ENCODE measurements around the gene MAP7.

MAP7 gene

DNA sequence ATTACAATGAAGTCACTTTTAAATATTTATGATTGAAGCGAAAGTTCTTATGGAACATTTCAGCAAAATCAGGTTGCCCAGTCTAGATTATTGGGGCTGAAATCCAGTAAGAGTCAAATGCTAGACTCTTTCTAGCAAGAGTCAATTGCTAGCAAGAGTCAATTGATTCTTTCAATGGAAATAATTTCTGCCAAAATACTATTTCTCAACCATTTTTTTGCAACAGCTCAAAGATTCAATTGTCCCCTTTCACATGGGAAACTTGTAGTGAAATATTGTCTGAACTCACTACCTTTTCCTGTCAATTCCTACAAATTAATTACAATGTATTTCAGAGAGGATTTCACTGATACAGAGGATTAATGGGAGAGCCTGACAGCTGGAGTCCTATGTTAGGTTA, 78.3 kb downstream of the MAP7 start:
- no peak for DNase-seq (ENCODE audit: low spot score)
- TF ChIP-seq, protein P1, sequence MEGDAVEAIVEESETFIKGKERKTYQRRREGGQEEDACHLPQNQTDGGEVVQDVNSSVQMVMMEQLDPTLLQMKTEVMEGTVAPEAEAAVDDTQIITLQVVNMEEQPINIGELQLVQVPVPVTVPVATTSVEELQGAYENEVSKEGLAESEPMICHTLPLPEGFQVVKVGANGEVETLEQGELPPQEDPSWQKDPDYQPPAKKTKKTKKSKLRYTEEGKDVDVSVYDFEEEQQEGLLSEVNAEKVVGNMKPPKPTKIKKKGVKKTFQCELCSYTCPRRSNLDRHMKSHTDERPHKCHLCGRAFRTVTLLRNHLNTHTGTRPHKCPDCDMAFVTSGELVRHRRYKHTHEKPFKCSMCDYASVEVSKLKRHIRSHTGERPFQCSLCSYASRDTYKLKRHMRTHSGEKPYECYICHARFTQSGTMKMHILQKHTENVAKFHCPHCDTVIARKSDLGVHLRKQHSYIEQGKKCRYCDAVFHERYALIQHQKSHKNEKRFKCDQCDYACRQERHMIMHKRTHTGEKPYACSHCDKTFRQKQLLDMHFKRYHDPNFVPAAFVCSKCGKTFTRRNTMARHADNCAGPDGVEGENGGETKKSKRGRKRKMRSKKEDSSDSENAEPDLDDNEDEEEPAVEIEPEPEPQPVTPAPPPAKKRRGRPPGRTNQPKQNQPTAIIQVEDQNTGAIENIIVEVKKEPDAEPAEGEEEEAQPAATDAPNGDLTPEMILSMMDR (IDR thresholded peaks at IDR 0.05), result no peak
- Histone ChIP-seq H3K4me3 (no peak overlapping the region), H3K27ac (no peak overlapping the region)

DNA sequence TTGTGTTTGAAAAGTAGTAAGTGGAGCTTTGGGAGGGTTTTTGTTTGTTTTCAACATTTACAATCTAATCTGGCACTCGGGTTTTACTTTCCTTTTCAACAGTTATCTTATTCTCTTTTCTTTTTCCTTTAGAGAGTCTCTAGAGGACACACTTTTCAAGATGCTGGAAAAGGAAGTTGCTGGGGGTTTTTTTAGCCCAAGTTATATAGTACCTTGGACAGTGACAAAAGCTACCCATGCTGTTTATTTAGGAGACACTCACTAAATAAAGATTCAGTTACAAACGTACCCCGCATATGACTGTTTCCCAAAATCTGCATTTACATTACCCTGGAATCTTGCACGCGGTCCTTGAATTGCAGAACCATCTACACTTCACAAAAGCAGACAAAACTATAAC, 78.8 kb downstream of the MAP7 start:
- Histone ChIP-seq H3K4me3 (no peak overlapping the region), H3K27ac (no peak overlapping the region)
- no peak for DNase-seq (ENCODE audit: low spot score)
- TF ChIP-seq, protein P1 (IDR thresholded peaks at IDR 0.05), result no peak

DNA sequence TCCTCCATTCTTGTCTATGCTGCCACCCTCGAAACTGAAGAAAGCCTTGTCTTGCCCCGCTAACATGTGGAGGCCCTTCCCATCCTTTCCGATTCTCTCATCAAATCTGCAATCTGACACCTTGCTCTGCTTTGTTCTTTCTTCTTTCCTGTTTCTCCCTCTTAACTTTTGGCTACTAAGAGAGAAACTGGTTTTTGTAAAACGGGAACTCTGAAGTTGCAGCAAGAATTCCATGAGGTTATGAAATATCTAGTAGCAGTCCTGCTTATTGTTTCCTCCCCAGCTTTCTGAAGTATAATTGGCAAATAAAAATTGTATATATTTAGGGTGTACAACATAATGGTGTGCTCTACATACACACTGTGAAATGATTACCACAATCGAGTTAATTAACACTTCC, 80.2 kb downstream of the MAP7 start:
- no peak overlapping the region for H3K4me3 ChIP-seq
- TF ChIP-seq, protein P1 (IDR thresholded peaks at IDR 0.05), result no peak
- DNase-seq (ENCODE audit: low spot score), result no peak
- no peak overlapping the region for H3K27ac ChIP-seq

DNA sequence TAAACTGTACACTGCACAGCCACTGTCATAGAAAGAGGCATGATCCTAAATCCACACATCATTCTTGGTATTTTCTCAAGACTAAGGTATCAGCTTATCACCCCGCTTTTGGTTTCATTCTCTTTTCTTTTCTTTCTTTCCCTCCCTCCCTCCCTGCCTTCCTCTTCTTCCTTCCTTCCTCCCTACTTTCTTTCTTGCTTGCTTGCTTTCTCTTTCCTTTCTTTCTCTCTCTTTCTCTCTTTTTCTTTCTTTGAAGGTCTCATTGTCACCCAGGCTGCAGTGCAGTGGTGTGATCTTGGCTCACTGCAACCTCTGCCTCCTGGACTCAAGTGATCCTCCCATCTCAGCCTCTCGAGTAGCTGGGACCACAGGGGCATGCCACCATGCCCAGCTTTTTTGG, 81.1 kb downstream of the MAP7 start:
- TF ChIP-seq, protein P1 (IDR thresholded peaks at IDR 0.05), result no peak
- H3K4me3 ChIP-seq, result no peak overlapping the region
- DNase-seq (ENCODE audit: low spot score), result no peak
- H3K27ac ChIP-seq, result no peak overlapping the region

DNA sequence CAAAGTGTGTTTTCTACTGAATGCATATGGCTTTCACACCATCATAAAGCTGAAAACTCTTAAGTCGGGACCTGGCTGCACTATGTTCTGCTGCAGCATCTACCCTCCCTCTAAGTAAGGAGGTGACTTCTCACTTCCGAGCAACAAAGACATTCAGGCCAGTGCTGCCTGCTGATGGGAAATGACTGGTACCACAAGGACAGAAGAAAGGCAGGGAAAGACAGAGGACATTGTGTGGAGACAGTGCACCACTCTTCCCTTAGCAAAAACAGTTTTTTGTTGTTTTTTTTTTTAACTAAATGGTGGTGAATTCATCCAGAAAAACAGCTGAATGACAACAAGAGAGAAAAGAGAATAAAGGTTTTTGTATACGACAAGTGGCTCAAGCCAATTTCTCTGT, 81.5 kb downstream of the MAP7 start:
- no peak for DNase-seq (ENCODE audit: low spot score)
- H3K4me3 ChIP-seq, result no peak overlapping the region
- no peak overlapping the region for H3K27ac ChIP-seq
- TF ChIP-seq, protein P1 (IDR thresholded peaks at IDR 0.05), result no peak

DNA sequence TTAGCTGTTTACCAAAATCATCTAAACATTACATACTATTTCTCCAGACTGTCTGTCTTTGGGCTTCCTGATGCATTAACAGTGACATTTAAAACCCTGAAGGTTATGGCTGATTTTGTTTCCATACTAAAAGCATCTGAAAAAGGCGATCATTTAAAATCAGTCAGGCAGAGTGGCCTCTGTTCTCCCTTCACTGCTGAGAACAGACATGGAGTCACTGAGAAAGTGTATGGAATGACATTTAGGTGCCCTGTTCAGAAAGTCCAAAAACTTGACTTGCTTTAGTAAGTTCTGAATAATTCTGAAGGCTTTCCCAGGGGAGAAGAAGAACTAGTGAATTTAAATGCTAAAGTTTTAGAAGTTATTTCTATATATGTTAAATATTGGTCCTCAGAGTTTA, 83.0 kb downstream of the MAP7 start:
- no peak for DNase-seq (ENCODE audit: low spot score)
- no peak overlapping the region for H3K27ac ChIP-seq
- no peak overlapping the region for H3K4me3 ChIP-seq
- TF ChIP-seq, protein P1 (IDR thresholded peaks at IDR 0.05), result no peak

DNA sequence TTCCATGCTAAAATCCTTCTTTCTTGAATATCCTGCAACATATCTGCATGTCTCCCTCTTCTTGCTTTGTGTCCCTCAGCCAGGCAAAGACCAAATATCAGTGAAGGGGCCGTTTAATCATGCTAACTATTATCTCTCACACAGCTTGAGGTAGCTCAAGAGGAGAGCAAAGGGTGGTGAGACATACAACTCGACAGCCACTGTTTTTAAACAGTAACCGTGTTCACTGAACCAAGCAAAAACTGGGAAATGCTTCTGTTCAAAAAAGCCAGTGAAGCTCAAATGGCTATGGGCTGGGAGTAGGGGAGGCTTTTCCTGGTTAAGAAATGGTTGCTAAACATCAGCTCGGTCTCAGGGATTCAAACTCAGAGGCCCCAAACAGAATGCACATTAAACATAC, 83.4 kb downstream of the MAP7 start:
- Histone ChIP-seq H3K4me3 (no peak overlapping the region), H3K27ac (no peak overlapping the region)
- no peak for DNase-seq (ENCODE audit: low spot score)
- TF ChIP-seq, protein P1 (IDR thresholded peaks at IDR 0.05), result no peak

Data from coronary artery (tissue), 2 donors.